NCI-H1105 (cell line): ENCODE measurements around the gene ADAD2.

Experiments
- DNase-seq: peaks from one replicate; lab custom pipeline; 2025; lab: John Stamatoyannopoulos, UW

The ADAD2 gene

DNA sequence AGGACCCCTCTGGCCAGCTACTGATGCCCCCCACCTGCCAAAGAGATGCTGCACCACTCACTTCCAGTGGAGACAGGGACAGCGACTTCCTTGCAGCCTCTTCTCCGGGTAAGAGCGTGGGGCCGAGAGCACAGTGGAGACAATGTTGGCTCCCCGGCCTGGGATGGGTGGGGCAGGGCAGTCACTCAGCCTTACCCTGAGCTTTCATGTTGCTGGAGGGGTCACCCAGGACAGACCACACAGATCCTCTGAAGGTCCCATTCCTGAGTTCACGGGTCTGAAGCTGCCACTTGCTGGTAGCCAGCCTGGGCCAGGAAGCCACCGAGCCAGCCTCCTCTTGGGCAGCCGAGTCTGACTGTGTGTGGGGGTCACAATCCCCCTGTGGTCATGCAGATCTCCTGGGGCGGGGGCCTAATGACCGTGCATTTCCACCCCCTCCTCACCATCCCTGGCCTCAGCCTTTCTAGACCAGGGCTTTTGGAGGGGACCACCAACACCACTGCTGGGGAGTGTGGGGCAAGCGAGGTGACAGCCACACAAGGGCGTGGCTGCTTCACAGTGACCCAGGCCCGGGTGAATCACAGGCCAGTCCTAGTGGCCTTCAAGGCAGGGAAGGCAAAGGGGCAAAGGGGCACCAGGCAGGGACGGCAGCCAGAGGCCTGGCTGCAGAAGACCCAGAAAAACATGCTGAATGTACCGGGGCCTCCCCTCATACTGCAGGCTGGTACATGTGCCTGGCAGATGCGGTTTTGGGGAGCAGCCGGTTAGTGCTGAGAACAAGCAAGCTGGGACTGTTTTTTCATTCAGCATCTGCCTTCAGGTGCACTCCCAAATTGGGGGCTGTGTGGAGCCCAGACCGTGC is 14.5 kb upstream of the ADAD2 start:
- DNase-seq = no peak

DNA sequence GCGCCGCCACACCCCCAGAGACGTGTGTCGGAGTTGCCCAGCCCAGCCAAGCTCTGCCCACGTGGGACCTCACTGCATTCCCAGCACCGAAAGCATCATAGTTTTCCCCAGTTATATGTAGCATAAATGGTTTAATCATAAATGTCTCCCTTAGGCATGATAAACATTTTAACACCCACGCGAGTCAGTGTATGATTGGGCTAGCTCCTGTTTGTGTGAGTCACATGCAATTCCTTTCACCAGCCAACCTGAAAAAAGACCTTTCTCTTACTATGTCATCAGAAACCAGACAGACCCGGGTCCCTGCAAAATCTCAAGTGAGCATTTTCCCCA is 13.2 kb upstream of the ADAD2 start:
- DNase-seq = no peak

DNA sequence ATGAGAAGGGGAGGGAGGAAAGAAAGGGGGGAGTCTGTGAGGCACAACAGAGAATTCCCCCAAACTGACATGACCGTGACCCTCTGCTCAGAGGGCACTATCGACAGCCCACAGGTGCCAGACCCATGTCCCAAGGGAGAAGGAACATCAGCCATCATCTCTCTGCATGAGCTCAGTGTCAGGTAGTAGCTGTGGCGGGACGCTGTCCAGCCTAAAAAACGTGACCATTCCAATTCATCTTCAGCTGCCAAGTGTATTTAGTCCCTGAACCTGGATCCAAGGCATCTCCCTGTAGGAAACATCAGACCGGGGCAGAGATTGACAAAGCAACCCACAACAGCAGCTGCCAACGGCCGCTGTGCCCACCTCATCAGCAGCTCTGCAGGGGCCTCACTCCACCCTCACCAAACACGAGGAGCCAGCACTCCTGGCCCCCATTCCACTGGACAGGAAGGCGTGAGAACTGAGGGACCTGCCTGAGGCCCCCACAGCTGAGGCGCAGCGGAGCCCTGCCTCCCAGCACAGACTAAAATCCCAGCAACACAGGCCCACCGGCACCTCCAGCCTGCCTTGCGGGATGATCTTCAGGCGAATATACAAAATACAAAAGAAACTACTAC is 12.7 kb upstream of the ADAD2 start:
- no peak for DNase-seq

DNA sequence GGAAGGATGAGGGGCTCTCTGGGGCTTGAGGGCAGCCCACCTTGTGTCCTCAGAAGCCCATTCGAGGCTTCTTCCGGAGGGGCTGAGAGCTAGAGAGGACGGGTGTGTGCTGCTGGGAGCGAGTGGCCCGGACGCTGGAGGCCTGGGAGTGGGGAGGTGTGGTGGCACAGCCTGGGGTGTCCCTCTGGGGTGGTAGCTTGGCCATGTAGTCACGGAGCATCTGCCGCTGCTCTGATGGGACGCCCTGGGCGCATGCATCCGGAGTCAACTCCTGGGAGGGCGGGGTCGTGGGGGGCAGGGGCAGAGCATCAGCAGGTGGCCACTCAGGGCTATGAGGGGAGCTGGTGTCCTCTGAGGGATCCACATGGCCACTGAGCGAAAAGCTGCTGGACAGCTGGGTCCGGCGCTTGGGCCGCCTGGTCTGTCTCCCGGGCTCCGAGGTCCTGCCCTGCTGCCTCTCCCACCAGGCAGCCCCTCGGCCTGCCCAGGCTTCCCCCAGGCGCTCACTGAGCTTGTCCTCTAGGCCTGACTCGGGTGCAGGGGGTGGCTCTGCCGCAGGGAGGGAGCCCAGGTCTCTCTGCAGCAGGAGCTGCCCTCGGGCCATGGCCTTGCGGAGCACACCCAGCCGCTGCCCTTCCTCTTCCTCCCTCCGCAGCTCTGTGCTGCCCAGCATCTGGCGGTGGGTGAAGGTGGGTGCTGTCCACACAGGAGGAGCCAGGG is 11.9 kb upstream of the ADAD2 start:
- DNase-seq = no peak

DNA sequence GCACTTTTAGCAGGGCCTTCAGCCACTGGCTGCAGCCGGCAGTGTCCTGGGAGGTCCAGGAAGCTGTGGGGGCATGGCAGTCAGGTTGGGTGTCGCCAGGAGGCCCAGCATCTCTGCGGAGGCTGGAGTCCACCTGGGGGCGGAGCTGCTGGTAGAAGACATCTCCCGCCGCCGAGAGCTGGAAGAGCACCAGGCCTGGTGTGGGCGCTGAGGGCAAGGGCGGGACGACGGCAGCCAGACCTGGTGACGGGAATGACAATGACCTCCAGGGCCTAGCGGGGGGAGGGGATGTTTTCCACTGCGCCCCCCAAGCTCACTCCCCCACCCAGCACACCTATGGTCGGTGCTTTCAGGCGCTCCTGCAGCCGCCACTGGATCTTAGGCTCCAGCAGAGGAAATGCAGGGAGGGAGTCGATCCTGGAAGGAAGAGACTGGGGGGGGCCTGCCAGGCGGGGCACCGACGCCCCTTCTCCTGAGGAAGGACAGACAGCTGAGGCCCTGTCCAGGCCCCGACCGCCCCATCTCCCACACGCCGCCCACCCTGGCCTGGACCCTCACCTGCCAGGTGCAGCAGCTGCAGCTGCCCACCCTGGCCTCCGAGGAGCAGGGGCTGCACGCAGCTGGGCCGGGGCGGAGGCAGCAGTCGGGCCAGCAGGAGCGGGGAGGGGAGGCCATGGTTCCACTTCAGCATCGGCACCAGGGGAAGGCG is 11.2 kb upstream of the ADAD2 start:
- DNase-seq = no peak

DNA sequence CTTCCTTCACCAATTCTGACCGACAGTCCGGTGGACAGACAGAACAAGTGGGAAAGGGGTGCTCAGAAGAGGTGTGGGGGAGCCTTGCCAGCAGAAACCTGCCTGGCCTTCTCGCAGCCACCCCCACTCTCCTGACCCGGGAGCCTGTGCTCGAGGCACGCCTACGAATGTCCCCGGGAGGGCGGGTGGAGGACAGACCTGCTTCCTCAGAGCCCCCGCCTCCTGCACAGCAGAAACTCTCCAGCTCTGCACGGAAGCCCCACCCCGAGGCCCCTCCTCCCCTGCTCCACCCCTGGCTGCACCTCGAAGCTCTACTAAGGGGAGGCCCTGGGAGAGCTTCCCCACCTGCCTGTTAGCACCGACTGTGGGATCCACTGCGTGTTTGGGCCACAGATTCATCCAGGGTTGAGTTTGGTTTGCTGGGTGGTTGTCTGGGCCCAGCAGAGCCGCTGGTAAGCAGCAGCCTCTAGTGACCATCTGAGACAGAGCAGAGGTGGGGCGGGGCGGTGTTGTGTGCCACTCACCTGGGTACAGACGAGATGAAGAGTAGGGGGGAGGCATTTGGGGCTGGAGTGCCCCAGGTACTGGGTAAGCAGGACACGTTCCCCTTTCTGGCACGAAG is 10.3 kb upstream of the ADAD2 start:
- no peak for DNase-seq

DNA sequence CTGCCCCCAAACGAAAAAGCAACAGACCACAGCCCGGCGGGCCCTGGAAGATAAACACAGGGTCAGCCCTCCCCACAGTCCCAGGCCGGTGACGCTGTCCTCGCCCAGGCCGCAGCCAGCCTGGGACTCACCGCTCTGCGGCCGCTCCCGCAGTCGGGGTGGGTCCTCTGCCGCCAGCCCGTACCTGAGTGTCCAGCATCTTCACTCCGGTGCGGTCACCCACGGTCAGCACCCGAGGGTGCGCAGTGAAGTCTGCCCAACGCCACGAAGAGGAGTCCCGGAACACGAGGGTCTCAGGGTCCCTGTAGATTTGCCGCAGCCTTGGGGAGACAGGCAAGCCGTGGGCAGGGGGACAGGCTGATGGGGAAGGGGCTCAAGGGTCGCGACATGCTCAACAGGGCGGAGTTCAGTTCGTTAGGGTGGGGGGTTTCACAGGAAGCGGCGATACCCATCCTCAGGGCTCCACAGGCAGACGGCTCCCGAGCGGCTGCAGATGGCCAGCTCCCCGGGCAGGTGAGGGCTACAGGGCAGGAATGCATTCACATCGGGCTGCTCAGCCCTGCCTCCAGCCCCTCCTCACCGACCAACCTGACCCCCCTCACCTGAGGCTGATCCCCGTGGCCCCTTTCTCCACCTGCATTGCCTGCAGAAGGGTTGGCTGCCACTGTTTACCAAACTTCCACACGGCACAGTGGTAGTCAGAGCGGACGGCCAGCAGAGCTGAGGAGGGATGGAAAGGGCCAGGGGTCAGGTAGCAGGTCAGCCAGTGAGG is 9.6 kb upstream of the ADAD2 start:
- DNase-seq = no peak

DNA sequence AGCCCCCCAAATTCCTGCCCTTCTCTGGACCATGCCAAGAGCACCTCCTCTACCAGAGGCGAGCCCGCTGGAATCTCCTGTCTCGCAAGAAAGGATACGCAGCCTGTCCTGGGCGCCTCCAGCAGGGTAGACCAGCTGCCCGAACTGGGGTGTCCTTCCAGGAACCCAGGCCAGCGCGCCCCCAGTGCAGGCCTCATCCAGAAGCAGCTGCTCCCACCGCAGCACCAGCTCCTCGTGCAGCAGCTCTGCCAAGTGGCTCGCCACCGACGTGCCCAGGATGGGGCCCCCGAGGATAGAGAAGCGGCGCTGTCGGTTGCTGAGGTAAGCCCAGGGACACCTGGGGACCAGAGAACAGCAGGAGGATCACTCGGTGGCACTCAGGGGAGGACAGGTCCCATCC is 8.9 kb upstream of the ADAD2 start:
- no peak for DNase-seq

DNA sequence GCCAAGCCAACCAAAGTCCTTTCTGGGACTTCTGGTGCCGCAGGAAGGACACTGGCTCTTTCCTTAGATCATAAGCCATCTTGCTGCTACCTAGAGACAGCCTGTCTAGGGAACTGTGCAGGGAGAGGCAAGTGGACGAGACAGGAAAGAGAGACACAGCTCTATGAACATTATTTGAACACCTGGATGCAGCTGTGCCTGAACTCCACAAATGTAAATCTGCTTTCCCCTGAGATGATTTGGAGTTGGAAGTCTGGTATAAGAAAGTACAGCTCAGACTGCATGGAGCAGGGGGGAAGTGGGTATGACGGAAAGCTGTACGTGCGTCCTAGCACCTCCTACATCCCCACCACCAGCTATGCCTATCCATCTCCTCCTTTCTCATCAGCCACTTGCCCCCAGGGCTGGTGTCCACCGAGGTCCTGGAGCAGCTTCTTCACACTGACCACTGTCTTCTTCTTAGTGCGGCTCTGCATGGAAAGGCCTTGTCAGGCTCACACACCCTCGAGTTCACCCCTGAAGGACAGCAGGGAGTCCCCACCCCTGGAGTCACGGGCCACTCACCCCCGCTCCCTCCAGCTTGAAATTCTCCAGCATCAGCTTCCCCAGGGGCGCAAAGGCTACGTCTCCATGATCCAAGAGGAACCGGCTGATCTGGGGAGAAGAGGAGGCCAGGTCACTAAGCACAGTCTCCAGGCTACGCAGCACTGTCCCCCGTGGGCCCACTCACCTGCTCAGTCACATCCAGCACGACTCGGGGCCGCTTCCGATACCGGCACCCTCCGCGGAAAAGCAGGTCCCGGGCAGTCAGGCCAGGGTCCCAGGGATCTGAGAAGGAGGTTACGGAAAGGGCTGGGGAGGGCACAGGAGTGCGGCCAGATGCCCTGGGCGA is 8.0 kb upstream of the ADAD2 start:
- DNase-seq = no peak

DNA sequence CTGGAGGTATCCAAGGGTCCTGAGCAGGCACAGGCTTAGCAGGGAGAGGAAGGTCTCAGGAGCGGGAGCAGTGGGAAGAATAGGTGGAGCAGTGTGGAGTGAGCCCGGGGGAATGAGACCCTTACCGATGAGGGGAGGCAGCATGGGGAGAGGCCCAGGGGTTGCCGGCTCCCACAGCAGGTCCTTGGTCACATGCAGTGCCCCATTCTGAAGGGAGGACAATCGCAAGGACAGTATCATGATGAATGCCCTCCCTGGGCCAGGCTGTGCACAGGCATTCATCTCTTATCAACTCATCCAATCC is 7.4 kb upstream of the ADAD2 start:
- no peak for DNase-seq

DNA sequence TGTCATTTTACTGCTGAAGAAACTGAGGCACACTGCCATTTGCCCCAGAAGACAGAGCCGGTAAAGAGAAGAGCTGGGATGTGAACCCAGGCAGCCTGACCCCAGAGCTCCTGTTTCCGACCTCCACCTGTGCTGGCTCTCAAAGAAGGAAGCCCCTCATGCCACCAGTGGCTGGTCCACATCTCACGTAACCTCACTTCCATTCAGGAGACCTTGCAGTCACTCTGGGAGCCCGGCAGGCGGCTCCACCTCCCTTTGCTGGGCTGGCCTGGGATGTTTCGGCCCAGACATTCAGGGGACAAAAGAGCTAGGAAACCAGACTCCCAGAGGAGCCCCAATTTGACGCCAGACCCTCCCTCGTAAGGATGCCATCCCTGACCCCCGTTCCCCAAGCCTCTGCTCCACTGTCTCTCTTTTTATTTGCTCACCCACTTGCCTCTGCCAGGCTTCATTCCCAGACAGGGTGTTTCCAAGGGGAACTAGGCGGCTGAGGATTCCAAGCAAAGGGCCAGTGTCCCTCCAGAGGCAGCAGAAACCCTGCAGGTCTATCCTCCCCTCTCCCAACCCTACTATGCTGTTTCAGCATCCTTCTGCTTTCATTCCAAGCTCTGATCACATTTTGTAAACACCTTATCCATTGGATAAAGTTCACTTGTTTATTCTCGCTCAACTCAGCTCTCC is 6.9 kb upstream of the ADAD2 start:
- DNase-seq = no peak

DNA sequence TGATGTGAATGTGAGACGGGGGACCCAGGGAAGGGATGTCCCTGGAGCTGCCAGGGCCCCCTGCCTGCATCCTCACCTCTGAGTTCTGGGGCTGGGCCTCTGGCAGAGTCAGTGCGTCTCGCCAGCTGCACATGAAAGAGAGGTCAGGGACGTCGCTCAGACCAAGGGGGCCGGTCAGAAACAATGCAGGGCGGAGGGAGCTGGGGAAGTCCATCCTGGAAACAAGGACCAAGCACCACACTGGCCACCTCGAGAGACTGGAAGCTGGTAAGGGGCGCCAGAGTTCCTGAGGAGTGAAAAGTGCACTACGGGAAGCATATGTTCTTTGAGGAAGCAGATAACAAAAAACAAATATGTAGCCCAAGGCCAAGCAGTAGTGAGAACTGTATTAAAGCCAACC is 6.2 kb upstream of the ADAD2 start:
- no peak for DNase-seq

DNA sequence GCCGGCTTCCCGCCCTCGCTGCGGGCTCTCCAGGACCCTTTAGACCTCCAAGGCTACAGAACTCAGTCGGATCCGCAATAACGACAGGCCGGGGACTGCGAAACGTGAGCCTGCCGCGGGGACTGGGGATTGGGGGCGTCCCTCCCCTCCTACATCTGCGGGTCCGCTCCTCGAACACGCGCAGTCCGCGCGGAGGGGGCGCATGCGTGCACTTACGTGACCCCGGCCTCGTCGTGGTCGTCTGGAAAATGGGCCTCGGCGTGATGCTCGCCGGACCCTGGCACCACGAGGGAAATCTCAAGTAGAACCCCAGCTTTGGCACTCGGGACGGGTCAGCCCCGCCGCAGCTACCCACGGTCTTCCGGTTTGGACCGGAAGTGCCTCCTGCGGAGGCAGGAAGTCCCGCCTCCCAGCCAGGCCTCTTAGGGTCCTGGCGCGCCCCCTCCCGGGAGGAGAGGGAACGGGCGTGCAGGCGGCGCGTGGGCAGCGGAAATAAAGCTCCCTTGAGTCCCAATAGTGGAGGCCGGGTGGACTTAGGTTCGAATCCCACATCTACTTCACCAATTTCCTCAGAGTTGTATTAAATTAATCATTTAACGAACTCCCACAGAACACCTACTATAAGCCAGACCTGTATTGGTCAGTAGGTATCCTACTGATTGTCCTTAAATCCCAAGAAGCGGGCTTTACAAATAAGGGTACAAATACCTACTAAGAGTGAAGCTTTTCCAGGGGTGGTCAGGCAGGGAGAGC is 4.1 kb upstream of the ADAD2 start, which contains the start of gene TAF1C:
TSS of gene TAF1C (minus strand) at position 373 of the 753 bp plus-strand sequence. CDS start 2,069 bp downstream, outside the sequence.
- DNase-seq = peak; percentile 76

DNA sequence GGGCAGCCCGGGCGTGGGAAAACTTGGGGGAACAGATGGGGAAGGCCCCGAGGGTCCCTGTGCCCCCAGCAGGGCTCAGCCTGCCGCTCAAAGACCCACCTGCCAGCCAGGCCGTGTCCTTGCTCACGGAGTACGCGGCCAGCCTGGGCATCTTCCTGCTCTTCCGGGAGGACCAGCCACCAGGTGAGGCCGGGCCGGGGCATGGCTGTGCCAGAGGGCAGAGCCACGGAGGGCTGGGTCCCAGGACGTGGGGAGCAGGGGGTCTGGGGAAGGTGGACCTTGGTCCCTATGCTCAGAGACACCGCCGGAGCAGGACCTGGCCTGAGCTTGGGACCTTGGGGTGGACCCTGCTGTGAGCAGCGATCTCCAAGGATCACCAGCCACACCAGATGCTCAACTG is 509 bp downstream of the ADAD2 start:
- no peak for DNase-seq

DNA sequence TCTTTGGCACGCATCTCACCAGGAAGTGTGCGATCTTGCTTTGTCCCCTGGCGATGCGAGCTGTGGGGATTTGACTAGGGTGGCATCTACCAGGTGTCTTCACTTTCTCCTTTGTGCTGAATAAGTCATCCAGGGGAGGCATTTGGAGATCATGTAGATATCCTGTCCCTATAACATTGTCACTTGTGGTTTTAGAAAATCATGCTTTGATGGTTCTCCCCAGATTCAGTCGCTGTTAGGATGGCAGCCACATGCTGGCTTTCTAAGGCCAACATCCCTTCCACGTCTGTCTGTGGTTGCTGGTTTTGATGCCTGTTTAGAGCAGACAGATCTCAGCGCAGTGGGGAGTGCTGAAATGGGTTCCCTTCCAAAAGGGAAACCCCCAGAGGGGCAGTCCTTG is 2.5 kb downstream of the ADAD2 start:
- DNase-seq = no peak

DNA sequence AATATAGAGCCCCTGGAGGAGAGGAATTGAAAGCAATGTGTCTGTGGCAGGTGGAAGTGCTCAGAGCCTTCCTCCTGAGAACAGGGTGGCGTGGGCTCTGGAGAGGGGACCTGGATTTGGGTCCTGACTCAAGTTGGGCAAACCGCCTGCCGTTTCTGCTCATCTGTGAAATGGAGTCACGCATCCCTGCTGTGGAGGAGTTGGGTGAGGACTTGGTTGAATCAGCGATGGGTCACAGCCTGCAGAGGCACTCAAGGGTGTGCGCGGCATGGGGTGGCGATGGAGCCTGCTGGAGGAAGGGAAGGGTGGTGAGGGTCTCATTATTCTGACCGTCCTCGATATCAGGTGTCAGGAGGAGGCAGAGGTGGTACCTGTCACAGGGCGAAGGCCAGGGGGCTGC is 3.1 kb downstream of the ADAD2 start:
- no peak for DNase-seq

DNA sequence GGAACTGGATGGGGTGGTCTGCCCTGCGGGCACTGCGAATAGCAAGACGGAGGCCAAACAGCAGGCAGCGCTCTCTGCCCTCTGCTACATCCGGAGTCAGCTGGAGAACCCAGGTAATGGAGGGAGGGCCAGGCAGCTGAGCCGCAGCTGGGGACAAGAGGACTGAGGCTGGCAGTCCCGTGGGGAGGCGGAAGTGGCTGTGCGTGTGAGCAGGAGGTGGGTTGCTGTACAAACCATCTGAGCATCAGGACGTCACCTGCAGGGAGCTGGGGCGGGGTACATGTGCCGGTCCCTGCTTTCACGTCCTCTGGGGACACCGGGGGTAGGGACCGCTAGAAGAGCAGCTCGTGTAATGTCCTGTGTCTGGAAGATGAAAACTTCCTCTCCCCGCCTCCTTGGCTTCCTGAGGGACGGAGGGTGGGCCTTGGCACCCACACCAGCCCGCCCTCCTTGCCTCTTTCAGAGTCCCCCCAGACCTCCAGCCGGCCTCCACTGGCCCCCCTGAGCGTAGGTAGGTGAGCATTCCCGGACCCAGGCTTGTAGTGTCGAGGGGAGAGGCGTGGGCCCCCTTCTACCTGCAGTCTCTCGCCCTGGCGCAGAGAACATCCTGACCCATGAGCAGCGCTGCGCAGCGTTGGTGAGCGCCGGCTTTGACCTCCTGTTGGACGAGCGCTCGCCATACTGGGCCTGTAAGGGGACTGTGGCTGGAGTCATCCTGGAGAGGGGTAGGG is 3.7 kb downstream of the ADAD2 start:
- DNase-seq = no peak
